Glutamatergic neuron (in vitro differentiated cells): Measurements from ENCODE around the gene SP140L. TPM values are rescaled to one million over a fixed set of nuclear protein-coding genes. Genes with fewer than 3 reads are reported as not detected.
"Not testable (repeated sequence)": the region's sequence is repeated elsewhere in the genome, so short reads cannot be mapped to it uniquely, and the experiment has no call there.

Source experiments
- DNase-seq: peaks from one replicate; pipeline ENCODE4 v3.0.0; 2022
- H3K27ac Mint-ChIP-seq: one replicate; pipeline ENCODE4 v1.8.0; 2020; ENCODE audit warnings: mild to moderate bottlenecking, mixed read lengths, inconsistent platforms; ENCODE audit not compliant: unreplicated experiment
- H3K27me3 Mint-ChIP-seq: one replicate; pipeline ENCODE4 v1.8.0; 2020; ENCODE audit warnings: mild to moderate bottlenecking, moderate library complexity, mixed read lengths, inconsistent platforms; ENCODE audit not compliant: unreplicated experiment
- H3K36me3 Mint-ChIP-seq: one replicate; pipeline ENCODE4 v1.8.0; 2020; ENCODE audit warnings: mild to moderate bottlenecking, mixed read lengths, inconsistent platforms; ENCODE audit not compliant: unreplicated experiment
- H3K4me1 Mint-ChIP-seq: one replicate; pipeline ENCODE4 v1.8.0; 2020; ENCODE audit warnings: mild to moderate bottlenecking, low read depth, mixed read lengths, inconsistent platforms; ENCODE audit not compliant: unreplicated experiment
- H3K4me3 Mint-ChIP-seq: one replicate; pipeline ENCODE4 v1.8.0; 2020; ENCODE audit warnings: mild to moderate bottlenecking, mixed read lengths, inconsistent platforms; ENCODE audit not compliant: unreplicated experiment
- H3K9me3 Mint-ChIP-seq: one replicate; pipeline ENCODE4 v1.8.0; 2020; ENCODE audit warnings: mild to moderate bottlenecking, moderate library complexity, mixed read lengths, inconsistent platforms; ENCODE audit not compliant: unreplicated experiment
- total RNA-seq: library from RNA; stranded (reverse); fragmentation: NEBNext Ultra II Directional; extraction: Animal tissue kit (Norgen Biotek cat#: 25700); gene quantifications from one replicate; pipeline ENCODE4 v1.2.1, GENCODE V29; 2021; ENCODE audit not compliant: unreplicated experiment
- TF ChIP-seq, protein P1 (sequence below): fragments of 200-600 bp; sonication (generic); IDR thresholded peaks from one replicate; pipeline ENCODE4 v1.5.0; 2021; ENCODE audit not compliant: partially characterized antibody, unreplicated experiment

The SP140L gene
- total RNA-seq, 1 donor from 2014 or later: 0.34 TPM

DNA sequence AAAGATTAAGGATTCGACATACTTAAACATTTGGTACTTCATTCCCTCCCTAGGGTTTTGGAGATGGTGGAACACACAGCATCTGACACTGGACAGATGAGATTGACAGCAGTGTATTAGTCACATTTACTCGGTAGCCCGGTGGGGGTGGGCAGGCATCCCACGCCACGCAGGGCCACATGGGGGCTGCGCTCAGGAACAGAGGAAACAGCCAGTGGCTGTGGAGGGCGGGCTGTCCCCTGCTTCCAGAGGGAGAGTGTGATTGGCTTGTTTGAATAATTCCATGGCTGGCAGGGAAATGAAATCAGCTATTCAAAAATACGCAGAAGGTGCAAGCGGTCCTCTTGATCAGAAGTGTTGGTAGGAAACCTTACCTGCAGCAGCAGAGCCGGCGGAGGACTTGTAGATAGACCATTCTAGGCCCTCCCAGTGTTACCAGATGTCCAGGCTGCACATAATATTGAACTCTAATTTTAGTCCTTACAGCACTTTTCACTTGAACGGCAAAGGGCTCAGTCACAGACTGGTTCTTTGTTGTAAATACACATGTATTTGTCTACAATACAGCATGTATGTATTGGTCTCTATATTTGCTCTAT lies 18.5 kb upstream of the SP140L start:
- Mint-ChIP-seq H3K9me3 (no peaks in the 10 kb centered on the region), H3K27ac (no peak overlapping the region), H3K4me1 (no peaks in the 10 kb centered on the region), H3K27me3 (peaks cover 2% of the 10 kb centered on the region), H3K36me3 (no peaks in the 10 kb centered on the region), H3K4me3 (no peak overlapping the region)
- TF ChIP-seq, protein P1, sequence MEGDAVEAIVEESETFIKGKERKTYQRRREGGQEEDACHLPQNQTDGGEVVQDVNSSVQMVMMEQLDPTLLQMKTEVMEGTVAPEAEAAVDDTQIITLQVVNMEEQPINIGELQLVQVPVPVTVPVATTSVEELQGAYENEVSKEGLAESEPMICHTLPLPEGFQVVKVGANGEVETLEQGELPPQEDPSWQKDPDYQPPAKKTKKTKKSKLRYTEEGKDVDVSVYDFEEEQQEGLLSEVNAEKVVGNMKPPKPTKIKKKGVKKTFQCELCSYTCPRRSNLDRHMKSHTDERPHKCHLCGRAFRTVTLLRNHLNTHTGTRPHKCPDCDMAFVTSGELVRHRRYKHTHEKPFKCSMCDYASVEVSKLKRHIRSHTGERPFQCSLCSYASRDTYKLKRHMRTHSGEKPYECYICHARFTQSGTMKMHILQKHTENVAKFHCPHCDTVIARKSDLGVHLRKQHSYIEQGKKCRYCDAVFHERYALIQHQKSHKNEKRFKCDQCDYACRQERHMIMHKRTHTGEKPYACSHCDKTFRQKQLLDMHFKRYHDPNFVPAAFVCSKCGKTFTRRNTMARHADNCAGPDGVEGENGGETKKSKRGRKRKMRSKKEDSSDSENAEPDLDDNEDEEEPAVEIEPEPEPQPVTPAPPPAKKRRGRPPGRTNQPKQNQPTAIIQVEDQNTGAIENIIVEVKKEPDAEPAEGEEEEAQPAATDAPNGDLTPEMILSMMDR: no peak
- no peak for DNase-seq

DNA sequence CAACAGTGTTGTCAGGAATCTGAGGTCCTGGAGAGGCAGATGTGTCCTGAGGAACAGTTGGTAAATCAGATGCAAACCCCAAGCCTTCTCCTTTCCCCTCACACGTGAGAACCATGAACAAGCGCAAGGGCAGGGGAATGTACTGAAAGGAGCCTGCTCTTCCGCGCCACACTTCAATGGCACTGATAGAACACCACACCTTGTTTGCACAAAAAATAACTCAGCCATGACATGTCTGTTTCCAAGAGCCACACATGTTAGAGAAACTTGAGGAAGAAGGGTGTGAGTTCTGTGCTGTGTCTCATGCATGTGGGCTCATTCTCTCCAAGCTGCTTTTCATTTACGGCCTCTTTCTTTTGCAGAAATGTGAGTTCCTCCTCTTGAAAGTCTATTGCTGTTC lies 16.2 kb upstream of the SP140L start:
- H3K27ac Mint-ChIP-seq, H3K4me1 Mint-ChIP-seq, H3K9me3 Mint-ChIP-seq, H3K4me3 Mint-ChIP-seq, DNase-seq, H3K27me3 Mint-ChIP-seq, H3K36me3 Mint-ChIP-seq: not testable (repeated sequence)

DNA sequence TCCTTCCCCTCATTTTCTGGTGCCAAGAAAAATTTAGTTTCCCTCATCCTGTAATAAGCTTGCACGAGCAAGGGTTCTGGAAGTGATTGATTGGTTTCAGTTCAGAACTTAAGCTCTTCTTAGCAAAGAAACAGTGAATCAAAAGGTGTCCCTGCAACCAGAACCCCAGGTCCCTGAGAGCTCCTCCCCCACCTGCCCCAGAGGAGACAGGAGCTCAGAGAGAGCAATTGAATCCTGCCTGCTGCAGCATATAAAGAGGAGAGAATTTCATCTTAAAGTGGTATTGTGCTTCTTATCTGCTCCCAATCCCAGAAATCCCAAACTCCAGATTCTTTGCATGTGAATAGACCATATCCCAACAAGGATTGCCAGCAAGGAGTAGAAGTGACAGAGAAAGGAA lies 15.4 kb upstream of the SP140L start:
- DNase-seq, H3K27ac Mint-ChIP-seq: not testable (repeated sequence)

DNA sequence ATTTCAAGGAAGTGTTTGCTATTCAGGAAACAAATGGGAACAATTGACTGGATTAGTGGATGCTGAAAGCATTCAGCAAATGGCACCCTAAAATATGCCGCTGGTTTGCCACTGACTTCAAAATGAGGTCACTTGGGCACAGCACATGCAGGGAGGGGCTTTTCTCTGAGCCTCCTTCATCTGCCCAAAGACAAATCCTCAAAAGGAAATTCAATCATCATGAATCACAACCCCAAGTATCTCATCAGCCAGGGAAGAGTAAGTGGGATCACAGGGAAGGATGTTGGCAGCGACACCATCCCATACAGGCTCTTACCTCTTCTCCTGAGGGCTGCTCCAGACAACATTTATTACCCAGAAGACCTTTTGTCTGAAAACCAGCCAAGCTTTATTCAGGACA lies 14.4 kb upstream of the SP140L start:
- no peak overlapping the region for H3K27ac Mint-ChIP-seq
- no peak for DNase-seq

More for the DNA sequence above, 15.4 kb upstream of the SP140L start:
- not testable (repeated sequence) for H3K36me3 Mint-ChIP-seq, H3K9me3 Mint-ChIP-seq, H3K4me1 Mint-ChIP-seq, H3K4me3 Mint-ChIP-seq, H3K27me3 Mint-ChIP-seq

DNA sequence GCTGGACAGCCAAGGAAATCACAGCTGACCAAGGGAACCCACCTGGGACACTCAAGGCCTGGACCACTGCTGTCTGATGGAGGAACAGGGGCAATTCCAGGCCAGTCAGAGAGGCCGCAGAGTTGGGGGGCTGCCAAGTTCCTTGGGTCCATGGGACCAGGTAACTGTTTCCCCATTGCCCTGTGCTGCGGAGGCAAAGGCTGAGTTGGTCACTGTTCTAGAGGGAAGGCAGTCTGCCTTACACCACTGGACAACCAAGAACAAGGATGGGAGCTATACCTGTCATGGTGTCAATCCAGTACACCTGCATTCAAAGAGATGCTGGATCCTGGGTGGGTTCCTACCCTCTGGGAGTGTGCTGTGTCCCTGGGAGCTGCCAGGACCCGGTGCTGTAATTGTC lies 9.6 kb upstream of the SP140L start:
- Mint-ChIP-seq H3K4me1 (no peaks in the 10 kb centered on the region), H3K27me3 (no peaks in the 10 kb centered on the region), H3K9me3 (peaks cover 7% of the 10 kb centered on the region), H3K4me3 (no peak overlapping the region), H3K36me3 (peaks cover 2% of the 10 kb centered on the region), H3K27ac (no peak overlapping the region)
- DNase-seq: no peak
- TF ChIP-seq, protein P1: no peak

More for the DNA sequence above, 14.4 kb upstream of the SP140L start:
- H3K36me3 Mint-ChIP-seq: no peaks in the 10 kb centered on the region
- TF ChIP-seq, protein P1: no peak
- H3K4me3 Mint-ChIP-seq: no peak overlapping the region
- no peaks in the 10 kb centered on the region for H3K27me3 Mint-ChIP-seq
- peaks cover 2% of the 10 kb centered on the region for H3K9me3 Mint-ChIP-seq
- H3K4me1 Mint-ChIP-seq: no peaks in the 10 kb centered on the region

DNA sequence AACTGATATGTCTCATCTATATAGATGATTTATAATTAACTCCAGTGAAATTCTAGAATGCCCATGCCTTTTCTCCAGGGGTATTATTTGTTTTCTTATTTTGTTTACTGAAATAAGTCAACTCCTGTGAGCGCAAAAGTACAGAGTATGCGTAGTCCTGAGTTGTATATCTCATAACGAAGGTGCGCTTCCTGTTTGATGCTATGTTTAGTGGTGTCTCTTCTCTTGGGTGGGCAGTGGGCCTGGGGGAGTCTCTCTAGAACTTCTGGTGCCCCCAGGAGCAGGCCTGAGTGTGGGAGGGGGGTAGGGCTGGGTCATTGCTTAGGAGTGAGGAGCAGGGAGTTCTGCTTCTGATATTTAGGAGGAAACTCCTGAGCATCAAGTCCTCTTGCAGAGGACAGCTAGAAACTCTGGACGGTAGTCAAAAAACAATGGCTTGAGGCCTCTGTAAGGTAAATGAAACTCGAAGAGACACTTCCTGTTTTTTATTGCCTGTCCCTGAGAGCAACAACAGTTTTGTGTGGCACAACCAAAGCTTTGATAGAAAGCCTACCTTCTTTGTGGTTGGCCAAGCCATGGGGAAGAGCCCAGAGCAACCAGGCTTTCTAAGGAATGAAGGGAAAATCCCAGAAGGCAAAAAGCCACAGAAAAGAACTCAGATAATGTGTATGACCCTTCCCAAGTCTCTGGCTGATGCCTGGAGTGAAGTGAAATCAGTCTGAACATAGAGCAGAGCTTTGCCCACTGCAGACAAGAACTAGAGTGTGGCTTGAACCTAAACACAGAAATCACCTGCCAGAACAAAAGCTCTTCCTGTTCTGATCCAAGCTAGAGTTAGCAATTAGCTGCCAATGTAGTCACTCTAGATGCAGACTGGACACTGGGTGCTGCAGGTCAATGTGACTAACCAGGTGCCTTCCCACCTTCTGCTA lies 8.5 kb upstream of the SP140L start:
- peaks cover 7% of the 10 kb centered on the region for H3K9me3 Mint-ChIP-seq
- H3K4me3 Mint-ChIP-seq: no peak overlapping the region
- no peak overlapping the region for H3K27ac Mint-ChIP-seq
- peaks cover 5% of the 10 kb centered on the region for H3K36me3 Mint-ChIP-seq
- H3K4me1 Mint-ChIP-seq: no peaks in the 10 kb centered on the region
- TF ChIP-seq, protein P1: no peak
- H3K27me3 Mint-ChIP-seq: no peaks in the 10 kb centered on the region
- DNase-seq: no peak
